ENCODE data around the gene CDK5RAP2.

The CDK5RAP2 gene

GRCh38 chr9:120442308-120442995 is 137.5 kb downstream of the CDK5RAP2 start:
- ATAC-seq (ENCODE audit: insufficient read depth, low read depth) (no peak), DNase-seq (no peak)
- H3K27ac ChIP-seq (ENCODE audit: low read length): no peak overlapping the region
- H4K20me1 ChIP-seq (ENCODE audit: insufficient read depth, low read length): 0 out of 2 replicates have a peak, but pooled peaks cover 3% of the 10 kb centered on the region
- H3K9ac ChIP-seq (ENCODE audit: low read depth, low read length): no peak overlapping the region
- no peaks in the 10 kb centered on the region for H3K4me1 ChIP-seq (ENCODE audit: insufficient read depth, low read length)
- H2AFZ ChIP-seq (ENCODE audit: low read depth, low read length): no peak overlapping the region
- no peaks in the 10 kb centered on the region for H3K9me3 ChIP-seq (ENCODE audit: insufficient read depth, low read length, severe bottlenecking)
- H3K36me3 ChIP-seq (ENCODE audit: insufficient read depth, low read length): peaks cover 97% of the 10 kb centered on the region
- no peaks in the 10 kb centered on the region for H3K79me2 ChIP-seq (ENCODE audit: insufficient read depth, low read length)
- TF ChIP-seq, protein P1, sequence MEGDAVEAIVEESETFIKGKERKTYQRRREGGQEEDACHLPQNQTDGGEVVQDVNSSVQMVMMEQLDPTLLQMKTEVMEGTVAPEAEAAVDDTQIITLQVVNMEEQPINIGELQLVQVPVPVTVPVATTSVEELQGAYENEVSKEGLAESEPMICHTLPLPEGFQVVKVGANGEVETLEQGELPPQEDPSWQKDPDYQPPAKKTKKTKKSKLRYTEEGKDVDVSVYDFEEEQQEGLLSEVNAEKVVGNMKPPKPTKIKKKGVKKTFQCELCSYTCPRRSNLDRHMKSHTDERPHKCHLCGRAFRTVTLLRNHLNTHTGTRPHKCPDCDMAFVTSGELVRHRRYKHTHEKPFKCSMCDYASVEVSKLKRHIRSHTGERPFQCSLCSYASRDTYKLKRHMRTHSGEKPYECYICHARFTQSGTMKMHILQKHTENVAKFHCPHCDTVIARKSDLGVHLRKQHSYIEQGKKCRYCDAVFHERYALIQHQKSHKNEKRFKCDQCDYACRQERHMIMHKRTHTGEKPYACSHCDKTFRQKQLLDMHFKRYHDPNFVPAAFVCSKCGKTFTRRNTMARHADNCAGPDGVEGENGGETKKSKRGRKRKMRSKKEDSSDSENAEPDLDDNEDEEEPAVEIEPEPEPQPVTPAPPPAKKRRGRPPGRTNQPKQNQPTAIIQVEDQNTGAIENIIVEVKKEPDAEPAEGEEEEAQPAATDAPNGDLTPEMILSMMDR (IDR thresholded peaks at IDR 0.05; ENCODE audit: borderline replicate concordance, extremely low read depth, low read length, poor library complexity, severe bottlenecking): no peak
- no peak for TF ChIP-seq EZH2 (IDR thresholded peaks at IDR 0.05; ENCODE audit: borderline replicate concordance, low read depth, low read length, severe bottlenecking)
- no peak overlapping the region for H3K4me2 ChIP-seq (ENCODE audit: insufficient read depth, low read length)
- no peak overlapping the region for H3K4me3 ChIP-seq (ENCODE audit: low read depth in 1 of 2, low read length in 2 of 2)
- no peaks in the 10 kb centered on the region for H3K27me3 ChIP-seq (ENCODE audit: insufficient read depth, low read length, poor library complexity)

DNA sequence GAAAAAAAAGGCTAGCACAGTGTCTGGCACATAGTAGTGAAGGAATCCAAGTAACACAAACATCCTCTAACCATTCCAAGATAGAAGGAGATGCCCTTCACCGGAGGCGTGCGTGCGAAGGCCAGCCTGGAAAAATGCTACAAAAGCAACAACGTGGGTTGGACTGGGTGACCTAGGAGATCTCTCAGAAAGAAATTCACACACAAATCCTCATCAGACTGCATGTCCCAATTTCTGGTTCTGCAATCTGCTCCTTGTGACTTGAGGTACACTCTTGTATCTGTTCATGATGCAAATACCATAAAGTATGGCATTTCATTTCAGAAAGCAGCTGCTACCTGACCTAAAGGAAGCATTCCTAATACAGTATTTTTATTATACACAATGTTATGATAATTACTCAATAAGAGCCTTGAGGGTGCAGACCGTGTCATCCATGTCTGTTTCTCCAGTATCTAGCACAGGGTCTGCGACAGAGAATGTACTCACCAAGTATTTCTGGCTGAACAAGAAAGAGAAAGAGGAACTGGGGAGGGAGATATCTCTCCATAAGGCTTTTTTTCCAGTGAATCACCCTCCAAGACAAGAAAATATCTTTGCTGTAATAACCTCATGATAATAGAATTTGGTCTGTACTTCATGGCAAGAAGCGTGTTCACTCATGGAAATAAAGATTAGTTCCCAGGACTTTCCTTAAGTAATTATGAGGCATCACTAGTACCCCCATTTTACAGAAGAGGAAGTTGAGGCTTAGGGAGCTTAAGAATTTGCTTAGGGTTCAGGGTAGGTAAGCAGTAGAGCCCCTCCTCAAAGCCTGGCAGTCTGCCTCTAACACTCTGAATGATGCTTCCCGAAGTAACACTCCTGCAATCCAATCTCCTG is 138.3 kb downstream of the CDK5RAP2 start:
- Histone ChIP-seq H4K20me1 (ENCODE audit: insufficient read depth, low read length) (0 out of 2 replicates have a peak, but pooled peaks cover 3% of the 10 kb centered on the region), H3K27ac (ENCODE audit: low read length) (no peak overlapping the region), H3K4me3 (ENCODE audit: low read depth in 1 of 2, low read length in 2 of 2) (no peak overlapping the region), H3K9me3 (ENCODE audit: insufficient read depth, low read length, severe bottlenecking) (no peaks in the 10 kb centered on the region), H2AFZ (ENCODE audit: low read depth, low read length) (no peak overlapping the region), H3K4me2 (ENCODE audit: insufficient read depth, low read length) (no peak overlapping the region), H3K36me3 (ENCODE audit: insufficient read depth, low read length) (peaks cover 96% of the 10 kb centered on the region), H3K9ac (ENCODE audit: low read depth, low read length) (no peak overlapping the region), H3K79me2 (ENCODE audit: insufficient read depth, low read length) (no peaks in the 10 kb centered on the region), H3K4me1 (ENCODE audit: insufficient read depth, low read length) (no peaks in the 10 kb centered on the region), H3K27me3 (ENCODE audit: insufficient read depth, low read length, poor library complexity) (no peaks in the 10 kb centered on the region)
- ATAC-seq (ENCODE audit: insufficient read depth, low read depth) (no peak), DNase-seq (no peak)
- TF ChIP-seq EZH2 (IDR thresholded peaks at IDR 0.05; ENCODE audit: borderline replicate concordance, low read depth, low read length, severe bottlenecking): no peak
- TF ChIP-seq, protein P1 (IDR thresholded peaks at IDR 0.05; ENCODE audit: borderline replicate concordance, extremely low read depth, low read length, poor library complexity, severe bottlenecking): no peak

DNA sequence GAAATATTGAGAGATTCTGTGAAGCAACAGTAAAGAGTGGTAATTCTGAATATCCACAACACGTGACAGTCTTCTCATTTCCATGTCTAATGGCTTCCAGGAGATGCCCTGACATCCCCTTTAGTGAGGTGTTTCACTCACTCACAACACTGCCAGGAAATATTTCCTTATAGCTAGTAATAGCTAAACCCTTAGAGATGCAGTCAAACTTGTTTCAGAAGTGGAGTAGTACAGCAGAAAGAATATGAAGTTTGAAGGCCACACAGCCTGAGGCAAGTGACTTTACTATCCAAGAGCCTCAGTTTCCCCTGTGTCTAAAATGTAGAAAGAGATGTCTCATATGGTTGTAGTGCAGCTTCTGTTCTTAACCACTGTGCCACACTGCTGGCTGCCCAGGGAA is 139.2 kb downstream of the CDK5RAP2 start:
- Histone ChIP-seq H3K9ac (ENCODE audit: low read depth, low read length) (no peak overlapping the region), H3K4me2 (ENCODE audit: insufficient read depth, low read length) (no peak overlapping the region), H3K4me3 (ENCODE audit: low read depth in 1 of 2, low read length in 2 of 2) (no peak overlapping the region), H3K4me1 (ENCODE audit: insufficient read depth, low read length) (no peaks in the 10 kb centered on the region), H3K27ac (ENCODE audit: low read length) (no peak overlapping the region), H3K27me3 (ENCODE audit: insufficient read depth, low read length, poor library complexity) (no peaks in the 10 kb centered on the region), H2AFZ (ENCODE audit: low read depth, low read length) (no peak overlapping the region), H3K79me2 (ENCODE audit: insufficient read depth, low read length) (no peaks in the 10 kb centered on the region), H3K9me3 (ENCODE audit: insufficient read depth, low read length, severe bottlenecking) (no peaks in the 10 kb centered on the region), H4K20me1 (ENCODE audit: insufficient read depth, low read length) (0 out of 2 replicates have a peak, but pooled peaks cover 3% of the 10 kb centered on the region), H3K36me3 (ENCODE audit: insufficient read depth, low read length) (peaks cover 95% of the 10 kb centered on the region)
- TF ChIP-seq, protein P1 (IDR thresholded peaks at IDR 0.05; ENCODE audit: borderline replicate concordance, extremely low read depth, low read length, poor library complexity, severe bottlenecking): no peak
- TF ChIP-seq EZH2 (IDR thresholded peaks at IDR 0.05; ENCODE audit: borderline replicate concordance, low read depth, low read length, severe bottlenecking): no peak
- DNase-seq (no peak), ATAC-seq (ENCODE audit: insufficient read depth, low read depth) (no peak)
